T-cell (primary cell): ENCODE measurements around the gene TMEM39B. TPM values are rescaled to one million over a fixed set of nuclear protein-coding genes. Genes with fewer than 3 reads are reported as not detected.
"Not testable (repeated sequence)": the region's sequence is repeated elsewhere in the genome, so short reads cannot be mapped to it uniquely, and the experiment has no call there.

Experiments
- ATAC-seq, 4 experiments: fragments of 200-7000 bp in 3 of 4; fragments of 150-1000 bp in 1 of 4; cut with Tn5 transposase; replicated peaks in 1 of 4; 1 replicate in 3 of 4; 2 replicates in 1 of 4; pipeline ENCODE4 v1.10.0; 2021; ENCODE audit warnings: moderate library complexity in 3 of 4, mild to moderate bottlenecking in 2 of 4, moderate number of reproducible peaks in 1 of 4
- CTCF ChIA-PET, 2 donors: fragments of 300-600 bp; sonication (Branson Sonifier 250); formaldehyde crosslinking; loops; one replicate each; lab custom pipeline; 2022; ENCODE audit warnings: antibody characterized with exemption in 2 of 2; lab: Charles Lee
- POLR2A ChIA-PET, 2 donors: fragments of 300-600 bp; sonication (Branson Sonifier 250); formaldehyde crosslinking; loops; one replicate each; lab custom pipeline; 2022; ENCODE audit warnings: antibody characterized with exemption in 2 of 2; lab: Charles Lee
- DNase-seq, 35 experiments: peaks; one replicate each; pipeline versions ENCODE4 v3.0.0 to v3.0.0-alpha.2; 2013 to 2023
- H3K27ac ChIP-seq: one replicate; pipeline ENCODE4 v1.5.1; 2013; ENCODE audit warnings: low read length
- H3K27me3 ChIP-seq, 2 experiments: replicated peaks in 1 of 2; 1 replicate in 1 of 2; 2 replicates in 1 of 2; pipeline versions ENCODE4 v1.6.1 to v1.7.0; 2013; ENCODE audit warnings: low read length in 1 of 2, mixed read lengths in 1 of 2; ENCODE audit not compliant: control insufficient read depth in 2 of 2, insufficient read depth in 2 of 2; ENCODE audit errors: extremely low read depth in 1 of 2
- H3K36me3 ChIP-seq, 2 donors: 1 replicate in 1 of 2; 2 replicates in 1 of 2; pipeline versions ENCODE4 v1.6.1 to v1.7.0; 2013; ENCODE audit warnings: low read length in 1 of 2; ENCODE audit not compliant: control insufficient read depth in 2 of 2, insufficient read depth in 1 of 2; ENCODE audit errors: extremely low read depth in 1 of 2
- H3K4me1 ChIP-seq, 2 experiments: 1 replicate in 1 of 2; 2 replicates in 1 of 2; pipeline versions ENCODE4 v1.6.1 to v1.7.0; 2013; ENCODE audit warnings: low read length in 2 of 2, mixed read lengths in 1 of 2; ENCODE audit not compliant: insufficient read depth in 2 of 2, control insufficient read depth in 1 of 2; ENCODE audit errors: extremely low read depth in 1 of 2
- H3K4me3 ChIP-seq, 2 donors: 1 replicate in 1 of 2; 2 replicates in 1 of 2; pipeline versions ENCODE4 v1.5.1 to v1.7.0; 2013; ENCODE audit warnings: mild to moderate bottlenecking in 2 of 2, low read length in 1 of 2, moderate library complexity in 1 of 2; ENCODE audit not compliant: control insufficient read depth in 1 of 2; ENCODE audit errors: extremely low read depth in 1 of 2
- H3K9me3 ChIP-seq: 2 replicates; pipeline ENCODE4 v1.7.0; 2013
- H3K27ac Mint-ChIP-seq, 2 donors: one replicate each; pipeline ENCODE4 v1.8.0; 2020 to 2021; ENCODE audit warnings: mild to moderate bottlenecking in 2 of 2, mixed read lengths in 2 of 2
- H3K27me3 Mint-ChIP-seq, 2 donors: one replicate each; pipeline ENCODE4 v1.8.0; 2021 to 2022; ENCODE audit warnings: mixed read lengths in 2 of 2
- H3K36me3 Mint-ChIP-seq: one replicate; pipeline ENCODE4 v1.8.0; 2021; ENCODE audit warnings: mixed read lengths
- H3K4me1 Mint-ChIP-seq, 3 donors: one replicate each; pipeline ENCODE4 v1.8.0; 2020 to 2022; ENCODE audit warnings: mixed read lengths in 3 of 3, mild to moderate bottlenecking in 1 of 3
- H3K4me3 Mint-ChIP-seq, 3 donors: one replicate each; pipeline ENCODE4 v1.8.0; 2020 to 2022; ENCODE audit warnings: mild to moderate bottlenecking in 3 of 3, mixed read lengths in 3 of 3, moderate library complexity in 3 of 3
- H3K9me3 Mint-ChIP-seq, 3 donors: one replicate each; pipeline ENCODE4 v1.8.0; 2020 to 2022; ENCODE audit warnings: mixed read lengths in 3 of 3
- WGBS: methylation state at CpG from one replicate; pipeline ENCODE4 v1.1.5; 2013; ENCODE audit warnings: missing lambda C conversion rate; ENCODE audit not compliant: insufficient coverage; 5-methylcytosine and 5-hydroxymethylcytosine counted together
- total RNA-seq, 35 experiments: library from RNA in 6 of 35; stranded (reverse) in 6 of 35; fragments of 120-200 nt in 1 of 35; gene quantifications; one replicate each; pipeline versions ENCODE4 v1.2.1 to v1.2.4 and lab custom pipeline; 2013 to 2026

Gene TMEM39B
- total RNA-seq, 5 donors from 2014 or later (not counting 1 experiment from before 2014, with no cell fraction given): 14.5 to 28.1 (median 24.5) TPM

- no peak overlapping the region for H3K4me3 ChIP-seq
- H3K27me3 ChIP-seq: no peaks in the 10 kb centered on the region
- H3K4me1 ChIP-seq: peaks cover 3 to 14% of the 10 kb centered on the region in 2 experiments
- H3K9me3 ChIP-seq: no peaks in the 10 kb centered on the region
- H3K9me3 Mint-ChIP-seq: no peaks in the 10 kb centered on the region
- H3K27me3 Mint-ChIP-seq: no peaks in the 10 kb centered on the region
- H3K4me1 Mint-ChIP-seq: peaks cover 11 to 15% (median 12%) of the 10 kb centered on the region in 3 donors
- H3K36me3 Mint-ChIP-seq: peaks cover 15% of the 10 kb centered on the region
- peak overlapping the region; percentile 74 to 84 for H3K27ac Mint-ChIP-seq
- peaks cover 12 to 39% of the 10 kb centered on the region in 2 donors for H3K36me3 ChIP-seq
- no peak for ATAC-seq
- H3K4me3 Mint-ChIP-seq: no peak overlapping the region
- WGBS: no CpG with 5 or more reads among the region's 4 CpGs
- no peak overlapping the region for H3K27ac ChIP-seq
- POLR2A ChIA-PET: interaction anchor here in 1 of 2 donors (0.6 kb wide), 1 partner anchor 528 kb away, joined by 3 read pairs; no protein-coding TSS in a partner anchor
- CTCF ChIA-PET: interaction anchor here (0.5 to 1.6 kb wide), 6 partner anchors 9 to 703 kb away, joined by 3 to 7 read pairs (median 4); partner anchors contain the start of gene TMEM39B (in 1 of the 2)
- no peak for DNase-seq
Measured at GRCh38 chr1:32062867-32063230, 9.9 kb upstream of the TMEM39B start.

GRCh38 chr1:32063261-32063681 is 9.5 kb upstream of the TMEM39B start:
- Histone ChIP-seq H3K36me3 (peaks cover 12 to 35% of the 10 kb centered on the region in 2 donors), H3K27ac (no peak overlapping the region), H3K9me3 (no peaks in the 10 kb centered on the region), H3K4me3 (no peak overlapping the region), H3K4me1 (peaks cover 3 to 14% of the 10 kb centered on the region in 2 experiments), H3K27me3 (no peaks in the 10 kb centered on the region)
- ChIA-PET CTCF (interaction anchor here (0.6 to 1.6 kb wide), 5 partner anchors 9 to 703 kb away, joined by 3 to 7 read pairs (median 3); partner anchors contain the start of gene TMEM39B (in 1 of the 2)), POLR2A (interaction anchor here in 1 of 2 donors (0.6 kb wide), 1 partner anchor 528 kb away, joined by 3 read pairs; no protein-coding TSS in a partner anchor)
- peaks cover 11 to 15% (median 12%) of the 10 kb centered on the region in 3 donors for H3K4me1 Mint-ChIP-seq
- no peaks in the 10 kb centered on the region for H3K27me3 Mint-ChIP-seq
- H3K4me3 Mint-ChIP-seq: no peak overlapping the region
- peak in 3 of 4 experiments; percentile 52 to 61 (median 54) for ATAC-seq
- peak in 1 of 35 experiments; percentile 55 for DNase-seq
- peaks cover 13% of the 10 kb centered on the region for H3K36me3 Mint-ChIP-seq
- no CpG with 5 or more reads among the region's 1 CpG for WGBS
- no peaks in the 10 kb centered on the region for H3K9me3 Mint-ChIP-seq
- H3K27ac Mint-ChIP-seq: peak overlapping the region; percentile 80 to 84

- DNase-seq, H3K9me3 Mint-ChIP-seq, H3K4me3 Mint-ChIP-seq, H3K36me3 Mint-ChIP-seq, H3K9me3 ChIP-seq, H3K4me3 ChIP-seq, H3K27me3 ChIP-seq, H3K27me3 Mint-ChIP-seq, H3K27ac ChIP-seq: not testable (repeated sequence)
- WGBS: 51% methylated on average over 5 of the region's 21 CpGs
- Histone ChIP-seq H3K36me3 (peaks cover 10 to 11% of the 10 kb centered on the region in 2 donors), H3K4me1 (peaks cover 3 to 14% of the 10 kb centered on the region in 2 experiments)
- POLR2A ChIA-PET: interaction anchor here in 1 of 2 donors (0.6 kb wide), 1 partner anchor 241 kb away, joined by 4 read pairs; no protein-coding TSS in a partner anchor
- H3K27ac Mint-ChIP-seq: peak overlapping the region; percentile 19 to 52
- CTCF ChIA-PET: interaction anchor here in 1 of 2 donors (0.6 to 0.7 kb wide), 2 partner anchors 124 to 193 kb away, joined by 3 to 6 read pairs; no protein-coding TSS in a partner anchor
- H3K4me1 Mint-ChIP-seq: peaks cover 11 to 19% (median 15%) of the 10 kb centered on the region in 3 donors
- peak in 1 of 4 experiments; percentile 3 for ATAC-seq
Measured at GRCh38 chr1:32065613-32066488, 6.9 kb upstream of the TMEM39B start.

- 17% methylated on average over 1 of the region's 4 CpGs for WGBS
- Mint-ChIP-seq H3K27me3 (no peaks in the 10 kb centered on the region), H3K4me1 (peaks cover 11 to 19% (median 15%) of the 10 kb centered on the region in 3 donors), H3K36me3 (no peaks in the 10 kb centered on the region), H3K27ac (peak overlapping the region; percentile 19 to 52), H3K9me3 (no peaks in the 10 kb centered on the region), H3K4me3 (no peak overlapping the region)
- no peak overlapping the region for H3K4me3 ChIP-seq
- no peaks in the 10 kb centered on the region for H3K9me3 ChIP-seq
- H3K36me3 ChIP-seq: peaks cover 5 to 10% of the 10 kb centered on the region in 2 donors
- no peaks in the 10 kb centered on the region for H3K27me3 ChIP-seq
- H3K4me1 ChIP-seq: peaks cover 3 to 16% of the 10 kb centered on the region in 2 experiments
- CTCF ChIA-PET: interaction anchor here in 1 of 2 donors (0.6 to 0.7 kb wide), 2 partner anchors 124 to 194 kb away, joined by 3 to 6 read pairs; no protein-coding TSS in a partner anchor
- peak in 8 of 35 experiments; percentile 5 to 52 (median 14) for DNase-seq
- POLR2A ChIA-PET: interaction anchor here in 1 of 2 donors (0.6 kb wide), 1 partner anchor 240 kb away, joined by 4 read pairs; no protein-coding TSS in a partner anchor
- H3K27ac ChIP-seq: no peak overlapping the region
- peak; percentile 39 to 67 (median 56) for ATAC-seq
Measured at GRCh38 chr1:32066489-32066873, 6.3 kb upstream of the TMEM39B start.

GRCh38 chr1:32068957-32069588 is 3.7 kb upstream of the TMEM39B start:
- H3K27me3 Mint-ChIP-seq: no peaks in the 10 kb centered on the region
- ATAC-seq (no peak), DNase-seq (no peak)
- H3K27me3 ChIP-seq: no peaks in the 10 kb centered on the region
- H3K36me3 Mint-ChIP-seq: no peaks in the 10 kb centered on the region
- ChIA-PET CTCF (interaction anchor here in 1 of 2 donors (0.7 kb wide), 1 partner anchor 33 kb away, joined by 3 read pairs; no protein-coding TSS in a partner anchor), POLR2A (no interaction called here)
- WGBS: 100% methylated on average over 2 of the region's 5 CpGs
- H3K9me3 ChIP-seq: no peaks in the 10 kb centered on the region
- no peak overlapping the region for H3K4me3 Mint-ChIP-seq
- peaks cover 32 to 35% (median 33%) of the 10 kb centered on the region in 3 donors for H3K4me1 Mint-ChIP-seq
- H3K4me3 ChIP-seq: no peak overlapping the region
- H3K4me1 ChIP-seq: peaks cover 14 to 35% of the 10 kb centered on the region in 2 experiments
- H3K36me3 ChIP-seq: no peaks in the 10 kb centered on the region
- peak overlapping the region in 1 of 2 donors; percentile 7 for H3K27ac Mint-ChIP-seq
- H3K9me3 Mint-ChIP-seq: no peaks in the 10 kb centered on the region
- H3K27ac ChIP-seq: no peak overlapping the region
